Inferior parietal cortex (tissue), 1 donor: ENCODE data around the gene CD248.
"Not testable (repeated sequence)": the region's sequence is repeated elsewhere in the genome, so short reads cannot be mapped to it uniquely, and the experiment has no call there.

Experiments used
- DNase-seq: peaks from one replicate; pipeline ENCODE4 v3.0.0-alpha.2; 2016; ENCODE audit errors: extremely low spot score

CD248 gene

DNA sequence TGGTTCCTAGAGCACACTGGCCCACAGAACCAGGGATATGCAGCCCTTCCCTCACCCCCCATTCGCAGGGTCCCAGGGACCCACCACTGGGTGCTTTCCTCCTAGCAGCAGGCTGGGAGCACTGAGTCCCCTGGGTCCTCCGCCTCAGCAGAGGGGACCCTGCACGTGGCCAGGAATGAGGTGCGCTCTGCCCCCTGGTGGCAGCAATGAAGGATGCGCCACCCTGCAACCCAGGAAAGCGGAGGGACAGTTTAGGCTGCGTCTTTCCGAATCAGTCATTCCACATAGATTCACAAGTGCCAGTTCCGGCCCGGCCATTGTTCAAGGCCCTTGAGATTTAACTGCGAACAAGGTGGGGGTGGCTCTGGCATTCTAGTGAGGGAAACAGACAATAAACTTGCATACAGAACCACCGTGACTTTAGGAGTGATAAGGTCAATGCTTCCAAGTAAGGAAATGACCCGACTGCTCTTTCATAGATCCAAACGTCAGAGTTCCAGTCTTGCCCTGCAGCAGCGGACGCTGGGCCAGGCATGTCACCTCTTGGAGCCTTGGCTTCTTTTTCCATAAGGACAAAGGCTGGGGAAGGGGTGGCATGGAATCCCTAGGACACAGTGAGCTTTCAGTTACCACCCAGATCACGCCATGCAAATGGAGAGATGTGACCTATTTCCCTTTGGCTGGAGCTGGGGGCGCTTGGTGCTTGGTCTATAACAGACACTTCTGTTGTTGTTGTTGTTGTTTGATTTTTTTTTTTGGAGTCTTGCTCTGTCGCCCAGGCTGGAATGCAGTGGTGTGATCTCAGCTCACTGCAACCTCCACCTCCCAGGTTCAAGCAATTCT lies 11.7 kb upstream of the CD248 start:
- DNase-seq = peak; percentile 83

DNA sequence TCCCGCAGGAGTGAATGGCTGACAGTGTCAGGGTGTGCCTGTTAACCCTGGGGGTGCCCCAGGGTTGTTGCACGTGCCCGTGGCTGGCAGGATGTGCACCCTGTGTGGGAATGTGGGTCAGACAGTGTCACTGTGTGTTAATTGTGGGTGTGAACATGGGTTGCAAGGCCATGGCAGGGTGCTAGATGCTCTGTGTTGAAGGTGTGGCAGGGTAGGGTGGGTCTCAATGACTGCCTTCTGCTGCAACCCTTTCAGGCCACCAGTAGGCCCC lies 11.1 kb upstream of the CD248 start:
- no peak for DNase-seq

DNA sequence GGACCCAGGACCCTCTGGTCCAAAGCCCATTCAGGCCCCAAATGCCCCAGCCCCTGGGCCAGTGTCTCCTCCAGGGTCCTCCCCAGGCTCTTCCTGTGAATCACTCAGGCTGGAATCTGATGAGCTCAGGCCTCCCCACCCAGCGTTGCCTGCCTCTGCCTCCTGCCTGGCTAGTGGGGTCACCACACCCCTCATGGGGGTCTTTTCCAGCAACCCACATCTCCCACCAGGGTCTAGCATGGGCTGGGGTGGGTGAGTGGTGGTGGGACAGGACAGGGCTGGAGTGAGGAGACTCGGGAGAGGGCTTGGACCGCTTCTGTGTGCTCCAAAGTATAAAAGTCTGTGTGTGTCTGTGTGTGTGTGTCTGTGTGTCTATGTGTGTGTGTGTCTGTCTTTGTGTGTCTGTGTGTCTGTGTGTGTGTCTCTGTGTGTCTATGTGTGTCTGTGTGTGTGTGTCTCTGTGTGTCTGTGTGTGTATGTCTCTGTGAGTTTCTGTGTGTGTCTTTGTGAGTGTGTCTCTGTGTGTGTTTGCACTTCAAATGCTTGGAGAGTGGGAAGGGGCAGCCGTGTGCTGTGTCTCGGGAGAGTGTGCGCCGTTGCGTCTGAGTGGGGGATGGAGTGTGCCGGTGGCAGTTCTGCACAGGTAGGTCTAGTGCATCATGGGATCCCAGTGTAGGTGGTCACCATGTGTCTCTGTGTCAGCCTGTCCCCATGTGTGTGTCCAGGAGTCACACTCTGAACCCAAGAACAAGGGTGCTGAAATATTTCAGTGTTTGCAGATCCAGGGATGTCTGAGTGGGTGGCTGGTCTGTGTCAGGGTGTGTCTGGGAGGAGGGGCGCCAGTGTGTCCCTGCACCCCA lies 10.6 kb upstream of the CD248 start:
- no peak for DNase-seq

DNA sequence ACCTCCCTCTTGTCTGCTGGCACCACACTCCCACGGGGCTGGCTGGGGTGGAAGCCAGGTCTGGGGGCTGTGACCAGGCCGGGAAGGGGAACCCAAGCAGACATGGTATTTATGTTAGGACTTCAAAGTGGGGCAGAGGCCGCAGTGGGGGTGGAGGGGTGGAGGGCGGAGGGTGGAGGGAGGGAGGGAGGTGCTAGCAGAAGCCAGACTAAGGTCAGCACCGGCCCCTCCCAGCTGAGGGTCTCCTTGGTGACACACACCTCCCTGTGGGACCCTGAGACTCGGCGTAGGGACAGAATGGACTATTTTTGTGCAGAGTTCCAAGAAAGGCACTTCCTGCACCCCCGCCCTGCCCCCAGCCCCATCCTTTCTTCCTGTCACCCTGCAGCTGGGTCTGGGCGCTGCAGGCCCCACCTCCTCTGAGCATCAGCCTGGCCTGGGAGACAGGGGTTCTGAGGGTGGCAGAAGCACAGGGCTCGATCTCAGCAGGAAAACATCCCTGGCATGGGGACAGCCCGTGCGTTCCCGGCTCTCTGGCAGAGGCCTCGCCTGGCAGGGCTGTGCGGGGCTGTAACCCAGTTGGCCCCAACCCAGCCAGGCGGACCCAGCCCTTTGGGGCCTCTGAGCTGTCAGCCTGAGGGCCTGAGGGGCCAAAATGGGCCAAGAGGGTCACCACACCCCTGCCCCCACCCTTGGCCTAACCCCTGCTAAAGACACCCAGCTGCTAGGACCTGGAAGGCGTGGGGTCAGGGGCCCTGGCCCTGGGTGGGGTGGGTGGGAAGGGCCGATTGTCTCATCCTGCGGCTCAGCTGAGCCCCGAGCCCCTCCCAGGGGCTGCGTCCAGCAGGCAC lies 9.6 kb upstream of the CD248 start:
- DNase-seq = no peak

DNA sequence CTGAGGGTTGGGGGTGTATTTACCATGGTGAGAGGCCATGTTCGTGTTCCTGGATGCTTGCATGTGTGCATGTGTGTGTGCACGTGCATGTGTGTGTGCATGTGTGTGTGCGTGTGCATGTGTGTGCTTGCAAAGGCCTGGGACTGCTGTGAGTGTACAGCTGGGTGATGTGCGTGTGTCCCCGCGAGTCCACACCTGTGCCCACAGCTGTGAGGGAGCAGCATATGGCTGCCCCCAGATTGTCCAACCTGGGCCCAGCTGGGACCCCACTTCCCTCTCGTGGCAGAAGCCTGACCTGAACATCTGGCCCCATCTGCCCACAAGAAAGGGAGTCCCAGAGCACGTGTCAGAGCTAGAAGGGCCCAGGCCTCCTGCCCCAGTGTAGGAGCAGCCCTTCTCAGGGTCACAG lies 8.4 kb upstream of the CD248 start:
- DNase-seq = no peak

DNA sequence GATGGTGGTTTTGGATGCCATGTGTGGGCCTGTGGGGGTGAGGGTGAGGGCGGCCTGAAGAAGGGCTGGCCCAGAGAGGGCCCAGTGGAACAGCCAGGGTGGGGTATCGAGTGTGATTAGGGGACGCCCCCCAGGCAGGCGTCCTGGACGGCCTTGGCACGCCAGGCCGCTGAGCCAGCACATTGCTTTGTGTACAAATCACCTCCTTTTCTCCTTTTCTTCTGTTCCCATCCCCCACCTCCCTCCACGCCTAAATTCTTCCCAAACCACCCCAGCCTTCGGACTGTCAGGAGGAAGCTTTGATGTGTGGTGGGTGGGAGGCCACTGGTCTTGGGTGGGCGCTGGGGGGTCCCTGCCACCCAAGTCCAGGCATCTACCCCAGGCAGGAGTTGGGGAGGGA lies 7.8 kb upstream of the CD248 start:
- DNase-seq = no peak

DNA sequence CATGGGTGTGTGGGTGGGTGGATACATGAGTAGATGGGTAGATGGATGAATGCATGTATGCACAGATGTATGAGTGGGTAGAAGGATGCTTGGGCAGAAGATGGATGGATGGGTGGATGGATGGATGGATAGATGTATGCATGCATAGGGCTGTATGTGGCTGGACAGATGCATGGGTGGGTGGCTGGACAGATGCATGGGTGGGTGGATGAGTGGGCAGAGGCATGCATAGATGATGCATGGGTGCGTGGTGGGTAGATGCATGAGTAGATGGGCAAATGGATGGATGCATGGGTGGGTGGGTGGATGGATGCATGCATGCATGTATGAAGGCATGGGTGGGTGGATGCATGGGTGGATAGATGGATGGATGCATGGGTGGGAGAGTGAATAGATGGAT lies 6.8 kb upstream of the CD248 start:
- DNase-seq = no peak

DNA sequence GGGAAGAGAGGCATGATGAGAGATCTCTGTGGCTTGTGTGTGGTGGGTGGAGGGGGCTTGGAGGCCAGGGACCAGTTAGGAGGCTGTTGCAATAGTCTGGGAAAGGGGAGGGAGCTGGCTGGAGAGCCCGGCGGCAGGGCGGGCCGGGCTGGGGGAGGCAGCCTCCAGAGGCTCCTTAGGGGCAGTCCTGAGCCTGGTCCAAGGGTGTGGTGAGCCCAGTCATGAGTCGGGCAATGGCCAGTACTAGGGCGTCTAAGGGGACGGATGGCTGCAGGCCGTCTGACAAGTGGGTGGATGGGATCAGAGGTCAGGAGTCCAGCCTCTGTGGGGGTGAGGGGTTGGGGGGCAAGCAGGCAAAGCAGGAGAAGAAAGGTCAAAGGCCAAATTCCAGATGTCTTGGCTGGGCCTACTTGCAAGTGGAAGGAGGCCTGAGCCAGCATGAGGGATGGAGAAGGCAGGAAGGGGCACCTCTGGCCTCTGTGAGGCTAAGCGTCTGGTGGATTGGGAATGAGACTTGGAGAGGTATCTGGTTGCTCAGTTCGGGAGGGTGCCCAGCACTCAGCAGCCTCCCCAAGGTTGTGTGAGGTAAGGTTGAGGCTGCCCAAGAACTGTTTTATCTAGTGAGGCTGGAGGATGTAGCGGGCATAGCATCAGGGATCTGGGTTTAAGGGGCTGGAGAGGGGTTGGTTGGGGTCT lies 6.0 kb upstream of the CD248 start:
- no peak for DNase-seq

DNA sequence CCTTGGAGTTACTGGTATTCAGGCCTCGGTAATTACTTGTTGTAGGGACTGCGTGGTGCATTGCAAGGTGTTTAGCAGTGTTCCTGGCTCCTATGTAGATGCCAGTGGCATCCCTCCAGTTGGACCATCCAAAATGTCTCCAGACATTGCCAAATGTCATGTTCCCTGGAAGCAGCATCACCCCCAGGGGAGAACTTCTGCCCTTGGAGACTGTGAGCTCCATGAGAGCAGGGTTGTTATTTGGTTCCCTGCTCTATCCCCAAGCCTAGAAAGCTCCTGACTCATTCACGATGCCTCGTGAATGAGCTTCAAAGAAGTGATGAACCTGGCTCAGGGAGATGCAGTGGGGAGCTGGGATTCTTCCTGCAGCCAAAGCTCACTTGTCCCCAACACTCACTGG lies 4.8 kb upstream of the CD248 start:
- DNase-seq = no peak

DNA sequence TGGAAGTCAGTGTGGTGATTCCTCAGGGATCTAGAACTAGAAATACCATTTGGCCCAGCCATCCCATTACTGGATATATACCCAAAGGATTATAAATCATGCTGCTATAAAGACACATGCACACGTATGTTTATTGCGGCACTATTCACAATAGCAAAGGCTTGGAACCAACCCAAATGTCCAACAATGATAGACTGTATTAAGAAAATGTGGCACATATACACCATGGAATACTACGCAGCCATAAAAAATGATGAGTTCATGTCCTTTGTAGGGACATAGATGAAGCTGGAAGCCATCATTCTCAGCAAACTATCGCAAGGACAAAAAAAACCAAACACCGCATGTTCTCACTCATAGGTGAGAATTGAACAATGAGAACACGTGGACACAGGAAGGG lies 3.9 kb upstream of the CD248 start:
- not testable (repeated sequence) for DNase-seq

DNA sequence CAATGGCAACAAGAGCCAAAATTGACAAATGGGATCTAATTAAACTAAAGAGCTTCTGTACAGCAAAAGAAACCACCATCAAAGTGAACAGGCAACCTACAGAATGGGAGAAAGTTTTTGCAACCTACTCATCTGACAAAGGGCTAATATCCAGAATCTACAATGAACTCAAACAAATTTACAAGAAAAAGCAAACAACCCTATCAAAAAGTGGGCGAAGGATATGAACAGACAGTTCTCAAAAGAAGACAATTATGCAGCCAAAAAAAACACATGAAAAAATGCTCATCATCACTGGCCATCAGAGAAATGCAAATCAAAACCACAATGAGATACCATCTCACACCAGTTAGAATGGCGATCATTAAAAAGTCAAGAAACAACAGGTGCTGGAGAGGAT lies 3.4 kb upstream of the CD248 start:
- not testable (repeated sequence) for DNase-seq

DNA sequence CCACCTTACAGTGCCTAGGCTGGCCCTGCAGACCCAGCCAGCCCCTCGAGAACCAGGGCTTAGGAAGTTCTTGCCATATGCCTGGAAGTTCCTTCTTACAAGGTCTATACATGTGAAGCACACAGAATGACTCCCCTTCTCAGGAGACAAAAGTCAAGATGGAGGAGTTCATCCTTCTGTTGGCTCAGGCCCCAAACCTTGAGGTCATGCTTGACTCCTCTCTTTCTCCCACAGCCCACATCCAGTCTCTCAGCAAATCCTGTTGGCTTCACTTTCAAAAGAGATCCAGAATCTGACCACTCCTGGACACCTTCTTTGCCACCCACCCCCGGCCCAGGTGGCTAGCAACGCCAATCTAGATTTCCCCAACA lies 1.7 kb upstream of the CD248 start:
- DNase-seq = no peak

DNA sequence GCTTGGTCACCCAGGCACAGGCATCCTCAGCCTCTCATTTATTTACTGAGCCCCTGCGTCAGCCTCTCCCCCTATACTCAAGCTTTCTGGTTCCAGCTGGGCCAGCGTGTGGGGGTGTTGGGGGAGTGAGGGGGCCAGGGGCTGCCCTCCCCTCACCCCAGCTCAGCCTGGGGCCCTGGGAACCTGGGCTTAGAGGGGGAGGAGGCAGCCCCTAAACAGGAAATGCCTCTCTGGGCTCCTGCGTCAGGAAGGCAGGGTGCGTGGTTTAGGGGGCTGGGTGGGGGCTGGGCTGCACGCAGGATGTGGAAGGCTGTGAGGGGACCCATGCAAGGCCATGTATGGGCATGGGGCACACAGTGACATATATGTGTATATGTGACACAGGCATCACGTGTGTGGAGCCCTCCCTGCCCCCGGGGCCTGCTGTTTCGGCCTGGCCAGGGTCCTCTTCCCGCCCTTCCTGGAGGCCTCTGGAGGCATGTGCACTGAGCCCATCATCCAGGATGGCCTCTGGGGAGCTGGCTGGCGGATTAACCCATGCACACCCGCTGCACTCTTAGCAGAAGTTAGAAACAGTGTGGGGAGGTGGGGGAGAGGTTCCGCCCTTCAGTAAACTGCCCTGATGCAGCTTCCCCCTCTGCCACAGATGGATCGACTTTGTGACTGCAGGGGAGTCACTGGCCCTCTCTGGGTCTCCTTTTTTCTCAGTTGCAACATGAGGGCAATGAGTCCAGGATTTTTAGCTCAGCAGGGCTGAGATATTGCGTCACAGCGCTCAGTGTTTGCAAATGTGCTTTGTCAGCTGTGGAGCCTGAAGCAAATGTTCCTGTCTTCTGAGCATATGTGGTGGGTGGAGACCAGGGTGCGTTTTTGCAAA lies 1.1 kb upstream of the CD248 start:
- DNase-seq = no peak

DNA sequence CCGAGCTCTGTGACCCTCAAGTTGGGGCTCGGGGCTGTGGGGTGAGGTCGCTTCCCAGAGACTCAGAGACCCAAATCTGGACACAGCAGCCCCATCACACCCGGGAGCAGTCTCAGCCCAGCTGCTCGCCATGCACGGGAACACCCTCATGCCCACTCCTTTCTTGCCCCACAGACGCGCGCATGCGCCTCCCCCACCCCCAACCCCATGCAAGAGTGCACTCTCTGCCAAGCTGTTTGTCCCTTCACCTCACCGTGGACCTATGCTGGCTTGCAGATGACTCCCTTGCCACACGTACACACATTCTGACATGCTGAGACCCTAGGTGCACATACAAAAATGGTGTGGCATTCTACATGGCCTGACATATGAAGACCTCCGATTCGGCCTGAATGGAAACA lies 478 bp upstream of the CD248 start:
- DNase-seq = no peak

DNA sequence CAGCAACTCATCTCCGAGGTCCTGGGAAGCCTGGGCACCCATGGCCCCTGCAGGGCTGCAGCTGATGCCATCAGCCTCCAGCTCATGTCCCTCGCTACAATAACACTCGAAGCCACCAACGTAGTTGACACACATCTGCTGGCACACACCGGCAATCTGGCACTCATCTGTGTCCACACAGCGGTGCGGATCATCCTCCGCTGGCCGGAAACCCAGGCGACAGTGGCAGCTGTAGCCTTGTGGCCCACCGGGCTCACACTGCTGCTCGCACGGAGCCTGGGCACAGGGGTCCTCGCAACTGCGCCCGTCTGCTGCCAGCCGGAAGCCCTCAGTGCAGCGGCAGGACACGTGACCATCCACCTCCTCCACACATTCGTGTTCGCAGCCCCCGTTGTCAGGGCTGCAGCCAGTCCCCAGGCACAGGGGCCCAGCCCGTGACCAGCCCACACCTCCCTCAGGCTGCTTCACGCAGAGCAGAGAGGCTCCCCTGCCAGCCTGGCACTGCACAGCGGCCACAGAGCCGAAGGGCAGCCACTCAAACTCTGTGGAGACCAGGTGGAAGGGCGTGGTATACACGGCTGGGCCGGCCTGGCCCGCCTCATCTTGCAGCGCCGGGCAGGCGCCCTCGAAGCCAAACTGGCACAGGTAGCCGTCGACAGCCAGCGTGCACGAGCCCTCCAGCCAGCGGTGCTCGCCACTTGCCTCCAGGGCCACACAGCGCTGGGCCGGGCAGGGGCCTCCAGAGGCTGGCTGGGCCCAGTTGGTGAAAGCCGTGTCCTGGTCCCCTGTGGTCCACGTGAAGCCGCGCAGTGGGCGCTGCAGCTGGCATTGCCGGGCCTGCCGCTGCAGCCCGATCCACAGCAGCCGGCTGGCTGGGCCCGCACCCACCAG lies 678 bp downstream of the CD248 start:
- no peak for DNase-seq

DNA sequence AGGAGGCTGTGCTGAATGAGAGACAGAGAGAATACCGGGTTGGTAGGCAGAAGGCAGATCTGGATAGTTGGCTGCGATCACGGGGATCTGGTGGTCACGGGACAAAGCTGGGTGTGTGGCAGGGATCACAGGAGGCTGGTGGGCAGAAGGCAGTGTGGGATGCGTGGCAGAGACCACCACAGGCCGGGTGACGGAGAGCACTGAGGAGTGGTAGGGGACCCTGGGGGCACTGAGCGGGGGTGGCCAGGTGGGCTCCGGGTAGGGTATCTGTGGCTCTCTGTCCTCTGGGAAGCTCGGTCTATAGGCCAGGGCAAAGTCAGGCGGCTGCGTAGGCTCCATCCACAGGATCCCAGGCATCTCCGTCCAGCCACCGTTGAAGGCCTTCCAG lies 1.4 kb downstream of the CD248 start:
- DNase-seq = no peak

DNA sequence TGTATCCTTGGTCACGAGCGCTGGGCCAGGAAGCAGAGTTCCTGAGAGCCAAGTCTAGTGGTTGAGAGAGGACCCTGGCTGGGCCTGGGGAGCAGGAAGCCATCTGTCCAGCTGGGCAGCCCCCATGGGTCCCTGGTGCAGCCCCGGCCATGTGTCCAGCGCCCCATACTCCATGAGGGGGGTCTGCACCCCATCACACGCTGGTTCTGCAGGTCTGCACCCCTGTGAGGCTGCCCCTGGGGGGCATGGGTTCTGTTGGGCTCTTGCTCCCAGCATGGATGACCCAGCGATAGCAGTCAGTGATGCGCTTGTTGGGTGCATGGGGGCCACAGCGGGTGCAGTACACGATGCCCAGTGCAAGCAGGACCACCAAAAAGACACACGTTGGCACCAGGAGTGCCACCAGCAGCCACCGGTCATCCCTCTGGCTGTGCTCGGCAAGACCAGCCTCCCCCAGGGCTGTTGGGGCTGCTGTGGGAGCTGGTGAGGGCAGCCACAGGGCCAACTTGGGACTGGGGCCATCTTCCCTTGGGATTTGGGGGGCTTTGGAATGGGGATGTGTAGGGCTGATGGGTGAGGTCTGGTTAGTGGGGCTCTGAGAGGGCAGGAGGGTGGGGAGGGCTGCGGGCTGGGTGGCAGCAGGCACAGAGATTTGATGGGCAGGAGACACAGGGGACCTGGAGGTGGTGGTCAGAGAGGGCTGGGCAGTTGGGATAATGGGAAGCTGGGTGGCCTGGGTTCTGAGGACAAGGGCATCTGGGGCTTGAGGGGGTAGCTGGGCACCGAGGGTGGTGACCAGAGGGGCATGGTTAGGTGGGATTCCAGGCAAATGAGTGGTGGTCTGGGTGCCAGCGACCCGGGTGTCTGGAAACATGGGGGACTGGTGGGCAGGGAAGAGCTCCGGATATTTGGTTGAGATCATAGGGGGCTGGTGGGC lies 2.0 kb downstream of the CD248 start:
- DNase-seq = no peak

DNA sequence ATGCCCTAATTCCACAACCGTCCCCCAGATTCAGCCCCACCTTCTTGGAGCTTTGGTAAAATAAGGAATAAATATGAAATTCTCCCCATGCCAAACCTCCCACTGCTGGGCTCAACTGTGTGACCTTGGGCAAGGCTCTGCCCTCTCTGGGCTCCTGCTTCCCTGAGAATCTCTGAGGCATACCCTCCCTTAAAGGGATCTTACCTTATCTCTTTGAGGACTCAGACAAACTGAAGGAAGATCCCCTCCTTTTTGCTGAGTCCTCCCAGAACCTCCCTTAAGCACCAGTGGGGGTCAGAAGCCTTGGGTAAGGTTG lies 2.7 kb downstream of the CD248 start:
- no peak for DNase-seq
